K562 (cell line): Measurements from ENCODE around the gene GCN1. TPM values are rescaled to one million over a fixed set of nuclear protein-coding genes. Genes with fewer than 3 reads are reported as not detected.

Source experiments
- ARID1B ChIP-seq: fragments of 450-650 bp; IDR thresholded peaks from 2 replicates; pipeline ENCODE4 v1.6.1; 2016; ENCODE audit warnings: antibody characterized with exemption, mild to moderate bottlenecking, inconsistent platforms
- BDP1 ChIP-seq: IDR thresholded peaks from 3 replicates; pipeline ENCODE4 v1.6.1; 2011; ENCODE audit not compliant: insufficient read length, insufficient read depth
- CBFA2T2 ChIP-seq: fragments of 450-650 bp; conservative IDR thresholded peaks from 2 replicates; pipeline ENCODE4 v1.6.1; 2017; ENCODE audit warnings: mild to moderate bottlenecking
- CCAR2 ChIP-seq: fragments of 200-400 bp; formaldehyde crosslinking; IDR thresholded peaks from 2 replicates; pipeline ENCODE4 v1.6.1; 2017; ENCODE audit warnings: mild to moderate bottlenecking, low read depth, low read length
- FOXK1 ChIP-seq: sonication (generic); formaldehyde crosslinking; IDR thresholded peaks from 2 replicates; pipeline ENCODE4 v1.8.0; 2022; ENCODE audit warnings: missing genetic modification reagents, mild to moderate bottlenecking, borderline replicate concordance
- GATA2 ChIP-seq: sonication (generic); formaldehyde crosslinking; IDR thresholded peaks from 2 replicates; pipeline ENCODE4 v1.4.0; 2020; ENCODE audit warnings: mild to moderate bottlenecking, missing genetic modification reagents
- HDAC3 ChIP-seq: fragments of 450-650 bp; IDR thresholded peaks from 2 replicates; pipeline ENCODE4 v1.6.1; 2018; ENCODE audit warnings: borderline replicate concordance, mild to moderate bottlenecking, moderate library complexity; ENCODE audit not compliant: partially characterized antibody
- KDM4B ChIP-seq, 2 experiments: fragments of 450-650 bp in 1 of 2; sonication (generic) in 1 of 2; IDR thresholded peaks; 2 replicates each; pipeline ENCODE4 v1.6.1; 2016 to 2017; ENCODE audit warnings: borderline replicate concordance in 2 of 2, antibody characterized with exemption in 1 of 2, low read depth in 1 of 2, mild to moderate bottlenecking in 1 of 2
- MEIS2 ChIP-seq: fragments of 450-650 bp; IDR thresholded peaks from 2 replicates; pipeline ENCODE4 v1.6.1; 2014; ENCODE audit warnings: mild to moderate bottlenecking; ENCODE audit not compliant: partially characterized antibody
- MXI1 ChIP-seq: IDR thresholded peaks from 2 replicates; pipeline ENCODE4 v1.6.1; 2011; ENCODE audit warnings: low read depth, mild to moderate bottlenecking, improper control_type of control experiment, low read length
- NCOA1 ChIP-seq: fragments of 450-650 bp; IDR thresholded peaks from 2 replicates; pipeline ENCODE4 v1.6.1; 2016; ENCODE audit warnings: low read depth
- PCBP1 ChIP-seq: fragments of 200-400 bp; formaldehyde crosslinking; IDR thresholded peaks from 2 replicates; pipeline ENCODE4 v1.6.1; 2018; ENCODE audit warnings: mild to moderate bottlenecking, low read depth, low read length; ENCODE audit not compliant: poor library complexity, severe bottlenecking
- POLR2B ChIP-seq: fragments of 450-650 bp; IDR thresholded peaks from 2 replicates; pipeline ENCODE4 v1.6.1; 2018; ENCODE audit warnings: low read depth; ENCODE audit not compliant: partially characterized antibody
- PREB ChIP-seq: sonication (generic); formaldehyde crosslinking; IDR thresholded peaks from 2 replicates; pipeline ENCODE4 v1.8.1; 2023; ENCODE audit warnings: mild to moderate bottlenecking, missing genetic modification reagents
- RCOR1 ChIP-seq, 2 experiments: IDR thresholded peaks; 2 replicates each; pipeline ENCODE4 v1.6.1; 2012; ENCODE audit warnings: low read depth in 2 of 2, low read length in 2 of 2, borderline replicate concordance in 1 of 2, improper control_type of control experiment in 1 of 2
- SIX5 ChIP-seq, 2 experiments: IDR thresholded peaks; 2 replicates each; pipeline ENCODE4 v1.6.1; 2011; ENCODE audit warnings: low read length in 2 of 2, borderline replicate concordance in 1 of 2, low read depth in 1 of 2, mild to moderate bottlenecking in 1 of 2, moderate library complexity in 1 of 2; ENCODE audit not compliant: insufficient read depth in 1 of 2
- SMARCA4 ChIP-seq: fragments of 450-650 bp; IDR thresholded peaks from 2 replicates; pipeline ENCODE4 v1.6.1; 2016
- SRF ChIP-seq, 2 experiments: fragments of 250-450, 450-650 bp in 1 of 2; sonication (Bioruptor Pico) in 1 of 2; sonication (generic) in 1 of 2; formaldehyde crosslinking; IDR thresholded peaks; 2 replicates each; pipeline versions ENCODE4 v1.5.0 to v1.5.1; 2020 to 2022; ENCODE audit warnings: mild to moderate bottlenecking in 1 of 2, missing genetic modification reagents in 1 of 2
- TGIF2 ChIP-seq: sonication (generic); formaldehyde crosslinking; IDR thresholded peaks from 2 replicates; pipeline ENCODE4 v1.8.1; 2022; ENCODE audit warnings: mild to moderate bottlenecking, missing genetic modification reagents, moderate library complexity
- ZEB2 ChIP-seq: fragments of 450-650 bp; IDR thresholded peaks from 2 replicates; pipeline ENCODE4 v1.6.1; 2016
- ZNF23 ChIP-seq: fragments of 250-450 bp; sonication (Bioruptor Pico); IDR thresholded peaks from 2 replicates; pipeline ENCODE4 v1.4.0; 2020; ENCODE audit warnings: mild to moderate bottlenecking
- ZNF764 ChIP-seq: fragments of 250-450 bp; sonication (Bioruptor Pico); IDR thresholded peaks from 2 replicates; pipeline ENCODE4 v1.4.0; 2020; ENCODE audit warnings: low read depth, mild to moderate bottlenecking, moderate library complexity
- polyA plus RNA-seq, 8 experiments: library from polyadenylated mRNA; depleted of rRNA in 4 of 8; stranded (reverse) in 5 of 8; unstranded in 3 of 8; fragments of >200 nt; fragmentation: Nextera tagmentation in 2 of 8; fragmentation: Illumina TruSeq in 1 of 8; extraction: Ambion mirVana in 2 of 8; extraction: Trizol in 1 of 8; gene quantifications; 2 replicates each; pipeline versions ENCODE4 v1.2.1 to v1.2.3, GENCODE V29; 2011 to 2014; ENCODE audit warnings: inconsistent platforms in 1 of 8, missing spikeins in 1 of 8
- total RNA-seq, 7 experiments: library from RNA; depleted of rRNA in 6 of 7; stranded (reverse); fragments of >200 nt in 6 of 7; fragmentation: Illumina TruSeq in 2 of 7; extraction: Trizol in 2 of 7; gene quantifications; 2 replicates each; pipeline versions ENCODE4 v1.2.1 to v1.2.3, GENCODE V29; 2011 to 2021; ENCODE audit warnings: low replicate concordance in 1 of 7
- TF ChIP-seq, protein P1 (sequence below), 3 experiments: IDR thresholded peaks in 2 of 3; conservative IDR thresholded peaks in 1 of 3; 2 replicates each; pipeline ENCODE4 v1.5.1; 2011 to 2012; ENCODE audit warnings: low read length in 3 of 3, mild to moderate bottlenecking in 3 of 3, control low read depth in 2 of 3, improper control_type of control experiment in 1 of 3, inconsistent platforms in 1 of 3, low read depth in 1 of 3, mixed read lengths in 1 of 3, moderate library complexity in 1 of 3; ENCODE audit not compliant: insufficient read depth in 2 of 3
- TF ChIP-seq, protein P2 (sequence below): fragments of 250-450 bp; sonication (Bioruptor Pico); IDR thresholded peaks from 2 replicates; pipeline ENCODE4 v1.4.0; 2020; ENCODE audit warnings: borderline replicate concordance

The GCN1 gene
- total and polyA plus RNA-seq, 9 of the 15 experiments (the other 6 are each of a cell fraction or from before 2014, with no cell fraction given) = 11.9 to 190 (median 51.7) TPM

- TF ChIP-seq PREB (CRISPR knock-in tag) (peak; percentile 30; the same call in 1 of the 2 replicates), HDAC3 (no peak), BDP1 (no peak), SMARCA4 (no peak), KDM4B (IDR thresholded peaks at IDR 0.05; ENCODE audit: borderline replicate concordance in 2 of 2, low read depth in 1 of 2) (peak in 1 of 2 experiments; percentile 97; a peak in 2 of 4 replicates), FOXK1 (CRISPR knock-in tag) (peak; percentile 89), TGIF2 (CRISPR knock-in tag) (no peak), ZNF764 (CRISPR knock-in tag) (no peak; the same call in 1 of the 2 replicates), PCBP1 (peak; percentile 89), RCOR1 (IDR thresholded peaks at IDR 0.05; ENCODE audit: borderline replicate concordance in 1 of 2, low read depth in 2 of 2, low read length in 2 of 2) (no peak), MXI1 (peak; percentile 78), NCOA1 (no peak), GATA2 (CRISPR knock-in tag) (no peak), CCAR2 (no peak), ZNF23 (CRISPR knock-in tag) (no peak), CBFA2T2 (no peak), SRF (CRISPR knock-in tag; IDR thresholded peaks at IDR 0.05) (peak in 1 of 2 experiments; percentile 44; a peak in 1 of 4 replicates), POLR2B (peak; percentile 62), SIX5 (IDR thresholded peaks at IDR 0.05; ENCODE audit: borderline replicate concordance in 1 of 2, insufficient read depth in 1 of 2, low read depth in 1 of 2, low read length in 2 of 2) (peak; percentile 27 to 34; a peak in 1 of 4 replicates), MEIS2 (peak; percentile 7), ZEB2 (no peak), ARID1B (no peak)
- TF ChIP-seq, protein P1, sequence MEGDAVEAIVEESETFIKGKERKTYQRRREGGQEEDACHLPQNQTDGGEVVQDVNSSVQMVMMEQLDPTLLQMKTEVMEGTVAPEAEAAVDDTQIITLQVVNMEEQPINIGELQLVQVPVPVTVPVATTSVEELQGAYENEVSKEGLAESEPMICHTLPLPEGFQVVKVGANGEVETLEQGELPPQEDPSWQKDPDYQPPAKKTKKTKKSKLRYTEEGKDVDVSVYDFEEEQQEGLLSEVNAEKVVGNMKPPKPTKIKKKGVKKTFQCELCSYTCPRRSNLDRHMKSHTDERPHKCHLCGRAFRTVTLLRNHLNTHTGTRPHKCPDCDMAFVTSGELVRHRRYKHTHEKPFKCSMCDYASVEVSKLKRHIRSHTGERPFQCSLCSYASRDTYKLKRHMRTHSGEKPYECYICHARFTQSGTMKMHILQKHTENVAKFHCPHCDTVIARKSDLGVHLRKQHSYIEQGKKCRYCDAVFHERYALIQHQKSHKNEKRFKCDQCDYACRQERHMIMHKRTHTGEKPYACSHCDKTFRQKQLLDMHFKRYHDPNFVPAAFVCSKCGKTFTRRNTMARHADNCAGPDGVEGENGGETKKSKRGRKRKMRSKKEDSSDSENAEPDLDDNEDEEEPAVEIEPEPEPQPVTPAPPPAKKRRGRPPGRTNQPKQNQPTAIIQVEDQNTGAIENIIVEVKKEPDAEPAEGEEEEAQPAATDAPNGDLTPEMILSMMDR (IDR thresholded peaks at IDR 0.05 in 2 of 3, conservative IDR thresholded peaks at IDR 0.05 in 1 of 3; ENCODE audit: insufficient read depth in 2 of 3, low read depth in 1 of 3, low read length in 3 of 3) = no peak
- TF ChIP-seq, protein P2, sequence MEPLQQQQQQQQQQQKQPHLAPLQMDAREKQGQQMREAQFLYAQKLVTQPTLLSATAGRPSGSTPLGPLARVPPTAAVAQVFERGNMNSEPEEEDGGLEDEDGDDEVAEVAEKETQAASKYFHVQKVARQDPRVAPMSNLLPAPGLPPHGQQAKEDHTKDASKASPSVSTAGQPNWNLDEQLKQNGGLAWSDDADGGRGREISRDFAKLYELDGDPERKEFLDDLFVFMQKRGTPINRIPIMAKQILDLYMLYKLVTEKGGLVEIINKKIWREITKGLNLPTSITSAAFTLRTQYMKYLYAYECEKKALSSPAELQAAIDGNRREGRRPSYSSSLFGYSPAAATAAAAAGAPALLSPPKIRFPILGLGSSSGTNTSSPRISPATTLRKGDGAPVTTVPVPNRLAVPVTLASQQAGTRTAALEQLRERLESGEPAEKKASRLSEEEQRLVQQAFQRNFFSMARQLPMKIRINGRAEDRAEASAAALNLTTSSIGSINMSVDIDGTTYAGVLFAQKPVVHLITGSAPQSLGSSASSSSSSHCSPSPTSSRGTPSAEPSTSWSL = no peak
Observed at GRCh38 chr12:120194534-120195395, at the start of gene GCN1 (continued).
